ENCODE measurements around the gene RAPH1. TPM values are rescaled to one million over a fixed set of nuclear protein-coding genes. Genes with fewer than 3 reads are reported as not detected.

The RAPH1 gene
- total RNA-seq, 6 experiments from 2014 or later, result 23.0 to 91.5 (median 53.4) TPM

DNA sequence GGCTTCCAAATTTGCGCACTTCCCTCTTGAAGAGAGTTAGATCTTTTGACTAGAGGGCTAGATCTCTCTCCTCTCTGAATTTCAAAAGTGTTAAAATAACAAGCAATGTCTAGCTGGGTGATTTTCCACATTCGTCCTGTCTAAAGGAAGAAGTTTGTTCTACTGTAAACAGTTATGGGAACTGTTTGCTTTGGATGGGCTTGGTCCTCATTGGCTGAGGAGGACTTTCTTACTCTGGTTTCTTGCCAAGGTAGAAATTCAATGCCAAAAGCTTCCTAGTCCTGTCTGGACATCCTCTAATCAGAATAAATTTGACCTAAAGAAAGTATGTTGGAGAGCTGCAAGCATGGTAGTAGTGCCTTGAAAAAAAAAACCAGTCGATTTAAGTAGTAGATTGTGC lies 47.4 kb upstream of the RAPH1 start:
- 35% methylated on average over 3 of the region's 3 CpGs for WGBS (ENCODE audit: insufficient coverage, low coverage, low lambda C conversion rate, missing lambda C conversion rate)
- H3K36me3 ChIP-seq, result no peaks in the 10 kb centered on the region
- DNase-seq, result no peak
- TF ChIP-seq, protein P1, sequence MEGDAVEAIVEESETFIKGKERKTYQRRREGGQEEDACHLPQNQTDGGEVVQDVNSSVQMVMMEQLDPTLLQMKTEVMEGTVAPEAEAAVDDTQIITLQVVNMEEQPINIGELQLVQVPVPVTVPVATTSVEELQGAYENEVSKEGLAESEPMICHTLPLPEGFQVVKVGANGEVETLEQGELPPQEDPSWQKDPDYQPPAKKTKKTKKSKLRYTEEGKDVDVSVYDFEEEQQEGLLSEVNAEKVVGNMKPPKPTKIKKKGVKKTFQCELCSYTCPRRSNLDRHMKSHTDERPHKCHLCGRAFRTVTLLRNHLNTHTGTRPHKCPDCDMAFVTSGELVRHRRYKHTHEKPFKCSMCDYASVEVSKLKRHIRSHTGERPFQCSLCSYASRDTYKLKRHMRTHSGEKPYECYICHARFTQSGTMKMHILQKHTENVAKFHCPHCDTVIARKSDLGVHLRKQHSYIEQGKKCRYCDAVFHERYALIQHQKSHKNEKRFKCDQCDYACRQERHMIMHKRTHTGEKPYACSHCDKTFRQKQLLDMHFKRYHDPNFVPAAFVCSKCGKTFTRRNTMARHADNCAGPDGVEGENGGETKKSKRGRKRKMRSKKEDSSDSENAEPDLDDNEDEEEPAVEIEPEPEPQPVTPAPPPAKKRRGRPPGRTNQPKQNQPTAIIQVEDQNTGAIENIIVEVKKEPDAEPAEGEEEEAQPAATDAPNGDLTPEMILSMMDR (IDR thresholded peaks at IDR 0.05), result no peak
- TF ChIP-seq POLR2A (IDR thresholded peaks at IDR 0.05), result no peak
- intact Hi-C loops (cut with DNase I), result no loop called here
- H3K27me3 ChIP-seq, result no peaks in the 10 kb centered on the region
- peak overlapping the region in 1 of 3 donors; percentile 2 for H3K27ac ChIP-seq
- no peaks in the 10 kb centered on the region for H3K9me3 ChIP-seq
- no peak overlapping the region for H3K4me3 ChIP-seq
- H3K4me1 ChIP-seq, result peaks cover 0 to 42% (median 16%) of the 10 kb centered on the region in 4 donors
- peak; percentile 57 to 79 (median 62) for ATAC-seq

DNA sequence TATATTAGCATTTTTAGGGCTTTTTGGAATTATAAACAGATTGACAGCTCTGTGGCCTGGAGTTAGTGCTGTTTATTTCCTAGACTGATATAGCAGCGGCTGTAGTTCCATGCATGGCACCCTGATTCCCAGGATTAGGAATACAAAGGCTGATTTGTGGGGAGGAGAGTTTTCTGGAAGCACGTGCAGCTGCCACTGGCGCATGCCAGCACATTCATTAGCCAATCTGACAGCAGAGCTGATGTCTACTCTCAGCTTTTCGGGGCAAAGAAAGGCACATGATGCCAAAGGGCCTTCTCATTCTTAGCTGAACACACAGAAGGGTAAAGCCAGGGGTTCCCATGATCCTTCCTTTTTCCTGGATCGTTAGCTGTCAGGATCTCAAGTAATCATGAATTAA lies 45.7 kb upstream of the RAPH1 start:
- TF ChIP-seq, protein P1 (IDR thresholded peaks at IDR 0.05), result no peak
- TF ChIP-seq POLR2A (IDR thresholded peaks at IDR 0.05), result no peak
- no peak for ATAC-seq
- Histone ChIP-seq H3K27ac (no peak overlapping the region), H3K27me3 (no peaks in the 10 kb centered on the region), H3K4me3 (no peak overlapping the region), H3K9me3 (no peaks in the 10 kb centered on the region), H3K4me1 (peaks cover 0 to 42% (median 16%) of the 10 kb centered on the region in 4 donors), H3K36me3 (no peaks in the 10 kb centered on the region)
- no peak for DNase-seq
- 80% methylated on average over 1 of the region's 5 CpGs for WGBS (ENCODE audit: insufficient coverage, low coverage, low lambda C conversion rate, missing lambda C conversion rate)
- intact Hi-C loops (cut with DNase I), result no loop called here

DNA sequence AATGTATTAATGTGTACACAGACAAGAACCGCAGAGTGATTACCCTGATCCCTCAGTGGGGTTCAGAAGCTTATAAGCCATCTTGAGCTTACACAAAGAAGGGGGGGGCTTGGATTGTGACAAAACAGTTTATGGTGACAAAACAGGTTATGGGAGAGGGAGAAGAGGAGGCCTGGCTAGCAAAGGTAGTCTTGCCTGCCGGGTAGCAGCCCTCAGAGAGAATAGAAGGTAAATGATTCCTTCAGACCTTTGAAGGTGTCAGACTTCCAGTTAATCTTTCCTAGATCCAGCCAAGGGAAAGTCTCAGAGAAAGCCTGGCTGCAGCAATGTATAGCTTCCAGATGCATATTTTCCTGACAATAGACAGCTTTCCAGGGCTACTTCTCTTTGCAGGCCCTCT lies 44.6 kb upstream of the RAPH1 start:
- whole genome bisulfite sequencing (ENCODE audit: insufficient coverage, low coverage, low lambda C conversion rate, missing lambda C conversion rate), result 100% methylated on average over 2 of the region's 2 CpGs

DNA sequence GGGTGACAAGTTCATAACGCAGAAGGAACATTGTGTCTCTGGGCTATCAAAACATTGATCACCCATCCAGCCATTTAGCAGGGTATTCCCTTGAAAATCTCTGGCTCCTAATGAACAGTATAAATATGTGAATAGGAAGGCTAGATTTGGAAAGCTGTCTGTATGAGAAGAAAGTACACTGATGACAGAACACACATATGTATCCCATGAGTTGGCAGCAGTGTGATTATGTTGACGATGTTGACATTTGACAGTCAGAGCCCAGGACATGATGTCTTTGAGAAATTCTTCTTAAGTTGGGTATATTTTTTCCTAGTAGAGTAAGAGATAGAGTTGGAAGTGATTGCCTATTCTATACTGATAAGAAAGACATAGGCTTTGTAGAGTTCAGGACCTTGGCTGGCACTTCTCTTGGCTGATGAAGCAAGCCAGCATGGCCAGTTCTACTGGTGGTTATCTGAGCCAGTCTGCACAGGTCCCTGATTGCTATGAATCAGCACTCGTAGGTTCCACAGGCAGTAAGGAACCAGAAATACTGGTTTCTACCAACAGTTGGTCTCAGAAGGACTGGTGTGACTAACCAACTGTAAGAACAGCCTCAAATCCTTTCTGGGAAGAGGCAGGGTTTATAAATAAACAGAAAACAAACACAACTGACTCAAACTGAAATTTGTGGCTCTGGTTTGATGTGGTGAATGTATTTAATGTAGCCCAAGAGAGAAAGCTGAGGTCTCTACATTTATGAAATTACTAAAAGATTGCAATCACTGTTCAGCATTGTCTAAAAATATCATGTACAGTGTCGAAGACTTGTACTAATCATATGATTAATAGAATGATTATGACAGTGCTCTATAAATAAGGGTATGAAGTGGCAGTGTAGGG lies 43.9 kb upstream of the RAPH1 start:
- DNase-seq (peak; percentile 43 to 71 (median 64)), ATAC-seq (peak; percentile 85 to 92 (median 91))
- H3K9me3 ChIP-seq, result no peaks in the 10 kb centered on the region
- WGBS (ENCODE audit: insufficient coverage, low coverage, low lambda C conversion rate, missing lambda C conversion rate), result 45% methylated on average over 4 of the region's 4 CpGs
- intact Hi-C loops (cut with DNase I), result no loop called here
- no peaks in the 10 kb centered on the region for H3K27me3 ChIP-seq
- peak overlapping the region in 2 of 3 donors; percentile 2 to 13 for H3K27ac ChIP-seq
- peaks cover 0 to 39% (median 16%) of the 10 kb centered on the region in 4 donors for H3K4me1 ChIP-seq
- no peaks in the 10 kb centered on the region for H3K36me3 ChIP-seq
- H3K4me3 ChIP-seq, result no peak overlapping the region
- TF ChIP-seq, protein P1 (IDR thresholded peaks at IDR 0.05), result no peak

More for the DNA sequence above, 44.6 kb upstream of the RAPH1 start:
- intact Hi-C loops (cut with DNase I), result no loop called here
- TF ChIP-seq, protein P1 (IDR thresholded peaks at IDR 0.05), result no peak
- no peak for TF ChIP-seq POLR2A (IDR thresholded peaks at IDR 0.05)
- Histone ChIP-seq H3K27me3 (no peaks in the 10 kb centered on the region), H3K27ac (no peak overlapping the region), H3K36me3 (no peaks in the 10 kb centered on the region), H3K9me3 (no peaks in the 10 kb centered on the region), H3K4me1 (peaks cover 0 to 40% (median 16%) of the 10 kb centered on the region in 4 donors), H3K4me3 (no peak overlapping the region)
- ATAC-seq (no peak), DNase-seq (no peak)
